COLO668 (cell line): ENCODE measurements around the gene WDR49.

Experiments used
- DNase-seq: peaks from one replicate; lab custom pipeline; 2025; ENCODE audit not compliant: unreplicated experiment; lab: John Stamatoyannopoulos, UW

The WDR49 gene

GRCh38 chr3:167653760-167654159, at the start of gene WDR49:
TSS of gene WDR49 (minus strand) at chr3:167653942. CDS start at chr3:167653425, 517 bp downstream.
- DNase-seq = peak; percentile 6

DNA sequence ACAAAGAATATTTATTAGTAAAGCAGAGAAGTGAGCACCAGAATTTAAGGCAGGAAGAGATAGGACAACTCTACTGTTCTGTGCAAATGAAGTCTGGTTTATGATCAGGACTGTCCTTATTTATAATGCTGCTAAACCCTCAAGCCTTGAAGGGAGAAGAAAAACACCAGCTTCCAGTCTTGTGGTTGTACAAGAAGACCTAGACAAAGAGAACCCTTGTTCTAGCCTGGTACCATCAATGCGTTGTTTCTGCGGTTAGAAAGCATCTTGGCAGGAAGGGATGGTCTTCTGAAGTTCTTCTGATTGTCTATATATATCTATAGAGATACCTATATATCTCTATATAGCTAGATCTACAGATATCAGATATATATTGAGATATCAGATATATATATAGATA, 47.2 kb upstream of the WDR49 start:
- no peak for DNase-seq

GRCh38 chr3:167700046-167700445, 46.3 kb upstream of the WDR49 start:
- no peak for DNase-seq

DNA sequence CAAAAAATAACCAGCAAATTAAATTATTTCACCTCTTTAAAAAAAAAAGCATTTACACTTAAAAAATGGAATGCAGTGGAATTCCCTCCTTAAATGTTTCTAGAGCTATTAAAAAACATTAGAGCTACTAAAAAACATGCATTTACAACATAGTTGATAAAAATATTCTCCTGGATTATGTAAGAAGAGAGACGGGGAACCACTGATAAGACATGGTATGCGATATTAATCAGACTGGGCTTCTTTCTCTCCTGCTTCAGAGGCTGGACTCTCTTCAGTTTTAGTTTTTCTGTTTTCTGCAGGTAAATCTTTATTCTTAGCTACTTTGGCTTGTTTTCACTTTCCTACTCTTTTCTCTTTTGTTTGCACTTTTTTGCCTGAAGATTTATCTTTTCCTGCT, 40.4 kb upstream of the WDR49 start:
- DNase-seq = no peak

- no peak for DNase-seq
Observed at GRCh38 chr3:167691366-167691765, 37.6 kb upstream of the WDR49 start.

DNA sequence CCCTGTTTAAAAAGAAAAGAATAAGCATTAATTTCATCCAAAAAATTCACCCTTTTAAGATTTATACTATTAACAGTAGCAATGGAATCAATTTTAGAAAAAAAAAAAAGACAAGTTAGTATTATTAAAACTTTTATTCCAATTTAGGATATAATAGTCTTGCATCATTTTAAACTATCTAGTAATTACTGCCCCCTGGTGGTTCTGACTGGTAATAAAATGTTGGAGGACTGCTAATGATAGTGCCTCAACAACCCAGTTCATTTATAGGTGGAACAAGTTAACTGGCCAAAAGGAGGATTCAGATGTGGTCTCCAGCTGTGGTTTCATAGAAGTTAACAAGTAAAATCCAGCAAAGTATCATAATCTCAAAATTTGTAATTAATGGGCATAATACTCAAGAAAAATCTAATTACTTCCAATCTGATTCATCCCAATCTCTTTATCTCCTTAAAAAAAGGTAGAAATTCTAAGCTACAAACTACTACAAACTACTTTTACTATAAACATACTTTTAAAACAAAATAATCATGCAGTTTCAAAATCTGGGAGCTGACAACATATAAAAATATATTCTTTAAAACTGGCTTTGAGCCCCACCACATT, 30.7 kb upstream of the WDR49 start:
- peak; percentile 21 for DNase-seq

DNA sequence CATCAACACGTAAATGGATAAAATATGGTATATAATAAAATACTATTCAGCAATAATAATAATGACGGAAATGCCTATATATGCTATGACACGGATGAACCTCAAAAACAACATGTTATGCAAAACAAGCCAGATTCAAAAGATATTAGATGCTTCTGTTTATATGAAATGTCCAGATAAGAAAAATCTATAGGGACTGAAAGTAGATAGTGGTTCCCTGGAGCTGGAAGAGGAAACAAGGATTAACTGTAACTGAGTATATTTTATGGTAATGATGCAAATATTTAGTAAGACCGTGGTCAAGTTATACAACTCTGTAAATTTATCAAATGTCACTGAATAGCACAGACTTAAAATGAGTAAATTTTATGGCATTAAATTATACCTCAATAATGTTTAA, 25.8 kb upstream of the WDR49 start:
- DNase-seq = no peak

- DNase-seq = no peak
Observed at GRCh38 chr3:167675848-167676247, 22.1 kb upstream of the WDR49 start.

DNA sequence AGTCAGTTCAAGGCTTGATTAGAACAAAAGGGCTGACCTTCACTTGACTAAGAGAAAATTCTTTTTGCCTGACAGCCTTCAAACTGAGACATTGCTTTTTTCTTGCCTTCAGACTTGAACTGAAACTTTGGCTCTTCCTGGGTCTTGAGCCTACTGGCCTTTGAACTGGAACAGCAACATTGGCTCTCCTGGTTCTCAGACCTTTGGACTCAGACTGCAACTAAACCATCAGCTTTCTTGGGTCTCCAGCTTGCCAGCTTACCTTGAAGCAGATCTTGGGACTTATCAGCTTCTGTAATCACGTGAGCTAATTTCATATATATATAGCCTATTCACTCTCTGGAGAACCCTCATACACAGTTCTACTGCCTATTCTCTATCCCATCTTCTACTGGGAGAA, 19.5 kb upstream of the WDR49 start:
- no peak for DNase-seq

DNA sequence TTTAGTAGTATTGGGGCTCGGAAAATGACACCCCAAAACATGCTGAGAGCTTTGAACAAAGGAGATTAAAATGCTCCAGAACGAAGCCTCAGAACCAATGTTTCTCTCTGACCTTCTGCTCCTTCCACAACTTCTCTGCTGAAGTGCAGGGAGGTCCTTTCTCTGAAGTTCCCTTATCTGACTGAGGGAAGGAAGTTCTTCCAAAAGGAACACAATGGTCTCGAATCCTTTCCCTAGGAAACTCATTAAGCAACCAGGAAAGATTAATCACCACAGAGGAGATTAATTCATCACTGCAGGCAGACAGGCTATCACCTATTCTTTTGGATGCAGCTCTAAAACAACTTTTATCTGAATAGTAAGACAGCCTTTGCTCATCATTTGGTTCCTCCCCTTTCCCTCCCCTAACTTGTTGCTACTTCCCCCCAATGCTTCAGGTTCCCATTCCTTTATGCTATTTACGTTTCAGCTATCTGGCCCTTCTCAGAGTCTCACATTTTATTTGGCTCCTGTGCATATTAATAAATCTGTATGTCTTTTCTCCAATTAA, 18.2 kb upstream of the WDR49 start:
- no peak for DNase-seq

GRCh38 chr3:167669699-167670098, 16.0 kb upstream of the WDR49 start:
- no peak for DNase-seq

DNA sequence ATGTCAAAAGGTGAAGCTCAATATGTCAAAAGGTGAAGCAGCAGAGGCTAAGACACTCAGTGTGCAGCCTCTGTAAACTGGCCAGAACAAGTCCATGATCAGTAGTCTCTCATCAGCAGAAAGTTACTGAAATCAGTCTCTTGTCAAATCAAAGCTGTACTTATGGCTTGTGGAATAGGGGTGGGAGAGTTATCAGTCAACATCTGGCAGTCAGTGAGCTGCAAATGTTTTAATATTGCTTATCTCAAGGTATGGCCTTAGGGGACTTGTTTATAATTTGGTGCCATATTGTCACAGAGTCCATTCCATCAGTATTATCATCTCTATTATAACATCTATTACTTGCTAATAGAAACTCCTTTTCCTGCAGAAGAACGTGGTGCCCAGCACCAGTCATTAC, 14.9 kb upstream of the WDR49 start:
- no peak for DNase-seq

DNA sequence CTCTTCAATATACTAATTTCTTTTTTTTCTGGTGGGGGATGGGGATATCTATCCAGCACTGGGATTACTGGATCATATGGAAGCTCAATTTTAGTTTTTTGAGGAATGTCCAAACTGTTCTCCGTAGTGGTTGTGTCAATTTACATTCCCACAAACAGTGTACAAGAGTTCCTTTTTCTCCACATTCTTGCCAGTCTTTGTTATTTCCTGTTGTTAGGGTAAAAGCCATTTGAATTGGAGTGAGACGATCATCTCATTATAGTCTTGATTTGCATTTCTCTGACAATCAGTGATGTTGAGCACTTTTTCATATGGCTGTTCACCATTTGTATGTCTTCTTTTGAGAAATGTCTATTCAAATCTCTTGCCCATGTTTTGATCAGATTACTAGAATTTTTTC, 12.8 kb upstream of the WDR49 start:
- DNase-seq = no peak

GRCh38 chr3:167662919-167663400, 9.2 kb upstream of the WDR49 start:
- DNase-seq = no peak

DNA sequence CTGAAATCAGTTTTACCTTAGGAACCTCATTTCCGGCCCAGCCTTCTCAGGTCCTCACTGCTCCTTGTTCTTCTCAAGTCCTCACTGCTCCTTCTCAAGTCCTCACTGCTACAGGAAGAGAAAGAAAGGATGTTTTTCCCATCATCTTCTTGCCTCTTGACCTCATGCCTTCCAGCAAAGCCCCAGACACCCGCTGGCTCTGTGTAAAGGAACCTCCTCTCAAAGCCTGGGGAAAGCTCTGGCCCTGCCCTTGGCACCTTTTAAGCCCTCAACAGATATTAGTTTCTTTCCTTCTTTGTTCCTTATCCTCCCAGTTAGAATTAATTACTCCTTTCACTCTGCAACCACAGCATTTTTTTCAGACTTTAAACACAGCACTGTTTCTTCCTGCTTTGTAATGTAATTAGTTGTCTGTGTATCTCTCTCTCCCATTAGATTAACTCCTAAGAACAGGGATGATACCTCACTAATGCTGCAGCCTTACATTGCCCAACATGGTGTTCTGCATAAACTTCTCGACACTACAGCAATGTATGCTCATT, 4.0 kb upstream of the WDR49 start:
- no peak for DNase-seq

GRCh38 chr3:167656821-167657220, 3.1 kb upstream of the WDR49 start:
- no peak for DNase-seq

GRCh38 chr3:167653155-167653554, 587 bp downstream of the WDR49 start:
- no peak for DNase-seq

GRCh38 chr3:167651826-167652225, 1.9 kb downstream of the WDR49 start:
- no peak for DNase-seq

DNA sequence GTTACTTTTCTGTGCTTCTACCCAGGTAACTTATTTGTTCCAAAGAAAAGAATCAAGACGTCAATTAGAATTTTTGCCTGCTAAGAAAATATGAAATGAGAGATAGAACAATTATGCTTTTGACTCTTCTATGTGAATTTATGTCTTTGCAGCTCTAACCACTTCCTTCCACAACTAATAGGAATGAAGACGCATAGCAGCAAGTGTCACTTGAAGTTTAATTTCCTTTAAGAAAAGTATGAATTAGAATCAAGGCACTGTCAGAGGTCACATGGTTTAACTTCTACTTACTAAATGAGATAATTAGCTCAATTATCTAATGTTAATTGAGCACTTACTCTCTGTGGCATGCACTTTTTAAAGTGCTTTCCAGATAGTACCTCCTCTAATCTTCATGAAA, 3.3 kb downstream of the WDR49 start:
- no peak for DNase-seq

- no peak for DNase-seq
Observed at GRCh38 chr3:167649746-167650145, 4.0 kb downstream of the WDR49 start.

DNA sequence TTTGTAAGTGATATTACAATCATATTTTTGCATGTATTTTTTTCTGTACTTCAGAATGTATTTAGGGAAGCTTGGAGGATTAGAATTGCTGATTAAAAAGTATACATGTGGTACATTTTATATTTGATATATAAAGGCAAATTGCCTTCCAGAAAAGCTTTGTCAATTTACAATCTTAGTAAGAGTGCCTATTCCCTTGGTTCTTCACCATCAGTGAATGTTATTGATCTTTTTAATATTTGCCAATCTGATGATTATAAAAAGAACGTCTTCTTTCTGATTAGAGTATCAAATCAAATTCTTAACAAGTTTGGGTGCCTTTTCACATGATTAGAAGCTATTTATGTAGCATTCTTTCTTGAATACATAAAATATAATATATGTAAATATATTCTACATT, 9.1 kb downstream of the WDR49 start:
- no peak for DNase-seq

GRCh38 chr3:167631471-167631870, 22.3 kb downstream of the WDR49 start:
- DNase-seq = no peak

- no peak for DNase-seq
Observed at GRCh38 chr3:167626490-167626889, 27.3 kb downstream of the WDR49 start.
